ENCODE results near the gene AKAP6.

Gene AKAP6

DNA sequence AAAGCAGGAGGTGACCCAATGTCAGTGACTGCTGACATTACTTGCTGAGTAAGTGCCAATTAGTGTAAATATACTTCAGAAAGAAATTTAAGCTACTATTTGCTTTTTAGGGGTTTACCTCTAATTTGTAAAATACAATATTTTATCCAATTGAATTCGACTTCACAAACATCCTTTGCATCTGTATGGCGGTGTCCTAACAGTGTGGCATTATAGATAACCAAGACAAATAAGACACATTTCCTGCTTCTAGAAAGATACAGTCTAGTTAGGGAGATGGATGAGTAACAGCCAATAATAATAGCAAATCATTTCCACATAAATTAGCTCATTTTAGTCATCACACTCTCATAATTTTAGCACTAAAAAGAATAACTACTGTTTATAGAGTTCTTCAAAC, 196.5 kb downstream of the AKAP6 start:
- Mint-ChIP-seq H3K9me3 (no peaks in the 10 kb centered on the region), H3K27ac (no peak overlapping the region), H3K4me1 (no peaks in the 10 kb centered on the region), H3K27me3 (peaks cover 2% of the 10 kb centered on the region), H3K4me3 (no peak overlapping the region), H3K36me3 (no peaks in the 10 kb centered on the region)

DNA sequence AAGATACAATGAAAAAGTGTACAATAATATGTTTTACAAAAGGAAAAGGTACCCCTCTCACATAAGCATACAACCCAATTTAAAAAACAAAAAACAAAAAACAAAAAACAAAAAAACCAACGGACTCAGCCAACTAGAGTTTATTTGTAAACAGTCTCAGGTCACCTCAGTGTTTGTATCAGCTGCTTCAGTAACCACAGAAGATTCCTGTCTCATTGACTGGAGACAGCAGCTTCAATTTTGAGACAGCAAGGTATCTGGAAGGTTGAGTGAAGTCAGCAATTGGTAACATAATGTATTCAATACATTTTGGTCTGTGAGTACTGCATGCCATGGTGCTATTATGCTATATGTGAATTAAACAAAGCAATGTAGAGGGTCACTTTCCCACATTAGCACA, 201.7 kb downstream of the AKAP6 start:
- H3K36me3 Mint-ChIP-seq = no peaks in the 10 kb centered on the region
- no peak overlapping the region for H3K4me3 Mint-ChIP-seq
- H3K27me3 Mint-ChIP-seq = peaks cover 2% of the 10 kb centered on the region
- no peaks in the 10 kb centered on the region for H3K4me1 Mint-ChIP-seq
- H3K9me3 Mint-ChIP-seq = no peaks in the 10 kb centered on the region
- no peak overlapping the region for H3K27ac Mint-ChIP-seq

DNA sequence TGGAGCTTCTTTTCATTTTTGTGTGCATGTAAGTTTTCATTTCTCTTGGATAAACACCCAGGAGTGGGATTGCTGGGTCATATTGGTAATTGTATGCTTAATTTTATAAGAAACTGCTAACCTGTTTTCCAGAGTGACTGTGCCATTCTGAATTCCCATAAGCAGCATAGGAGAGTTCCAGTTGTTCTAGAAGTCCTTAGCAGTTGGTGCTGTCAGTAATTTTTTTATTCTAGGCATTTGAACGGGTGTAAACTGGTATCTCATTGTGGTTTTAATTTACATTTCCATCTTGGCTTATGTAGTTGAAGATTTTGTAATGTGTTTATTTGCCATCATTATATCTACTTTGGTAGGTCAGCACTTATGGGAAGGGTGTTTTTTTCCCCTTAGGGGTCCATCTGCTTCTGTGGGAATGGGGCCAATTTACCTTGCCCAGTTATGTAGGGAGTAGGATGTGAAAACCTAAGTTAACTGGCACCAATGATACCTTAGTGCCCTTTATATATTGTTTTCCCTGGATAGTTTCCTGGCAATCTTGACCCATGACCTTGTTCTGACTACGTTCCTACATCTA, 202.9 kb downstream of the AKAP6 start:
- Mint-ChIP-seq H3K27ac (no peak overlapping the region), H3K4me1 (no peaks in the 10 kb centered on the region), H3K9me3 (no peaks in the 10 kb centered on the region), H3K36me3 (no peaks in the 10 kb centered on the region), H3K4me3 (no peak overlapping the region), H3K27me3 (peaks cover 2% of the 10 kb centered on the region)

DNA sequence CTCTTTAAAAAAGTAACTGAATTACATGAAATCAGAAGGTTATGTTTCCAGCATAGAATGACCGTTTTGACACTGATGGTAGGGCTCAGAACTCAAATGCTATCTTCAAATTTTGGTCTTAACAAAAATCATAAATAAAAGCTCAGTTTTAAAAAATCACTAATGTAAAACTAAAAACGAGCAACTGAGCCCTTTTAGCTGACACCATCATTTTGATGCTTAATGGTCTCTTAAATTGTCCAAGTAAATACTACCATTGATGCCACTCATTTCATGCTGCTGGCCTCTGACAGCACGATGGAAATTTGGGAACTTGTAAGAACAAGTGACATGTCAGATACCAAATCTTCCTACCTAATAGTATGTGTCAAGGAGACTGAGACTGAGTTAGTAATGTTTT, 205.0 kb downstream of the AKAP6 start:
- H3K4me1 Mint-ChIP-seq = no peaks in the 10 kb centered on the region
- no peaks in the 10 kb centered on the region for H3K36me3 Mint-ChIP-seq
- no peak overlapping the region for H3K27ac Mint-ChIP-seq
- no peaks in the 10 kb centered on the region for H3K9me3 Mint-ChIP-seq
- H3K4me3 Mint-ChIP-seq = no peak overlapping the region
- H3K27me3 Mint-ChIP-seq = no peaks in the 10 kb centered on the region

DNA sequence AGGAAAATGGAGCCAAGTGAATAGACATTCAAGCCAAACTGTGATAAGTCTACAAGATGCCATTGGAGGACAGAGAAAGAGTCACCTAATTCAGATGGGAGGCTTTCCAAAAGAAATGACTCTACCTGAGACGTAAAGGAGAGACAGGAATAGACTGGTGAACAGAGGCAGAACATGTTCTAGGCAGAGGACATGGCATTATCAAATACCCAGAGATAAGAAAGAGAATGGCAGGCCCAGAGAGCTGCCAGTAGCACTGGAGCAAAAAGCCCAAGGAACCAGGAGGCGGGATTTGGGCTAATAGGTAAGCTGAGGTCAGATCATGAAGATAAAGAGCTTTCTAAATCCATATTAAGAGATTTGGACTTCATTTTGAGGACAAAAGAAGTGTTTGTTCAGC, 207.1 kb downstream of the AKAP6 start:
- H3K27ac Mint-ChIP-seq = no peak overlapping the region
- no peaks in the 10 kb centered on the region for H3K9me3 Mint-ChIP-seq
- H3K27me3 Mint-ChIP-seq = no peaks in the 10 kb centered on the region
- H3K36me3 Mint-ChIP-seq = no peaks in the 10 kb centered on the region
- H3K4me3 Mint-ChIP-seq = no peak overlapping the region
- H3K4me1 Mint-ChIP-seq = no peaks in the 10 kb centered on the region

DNA sequence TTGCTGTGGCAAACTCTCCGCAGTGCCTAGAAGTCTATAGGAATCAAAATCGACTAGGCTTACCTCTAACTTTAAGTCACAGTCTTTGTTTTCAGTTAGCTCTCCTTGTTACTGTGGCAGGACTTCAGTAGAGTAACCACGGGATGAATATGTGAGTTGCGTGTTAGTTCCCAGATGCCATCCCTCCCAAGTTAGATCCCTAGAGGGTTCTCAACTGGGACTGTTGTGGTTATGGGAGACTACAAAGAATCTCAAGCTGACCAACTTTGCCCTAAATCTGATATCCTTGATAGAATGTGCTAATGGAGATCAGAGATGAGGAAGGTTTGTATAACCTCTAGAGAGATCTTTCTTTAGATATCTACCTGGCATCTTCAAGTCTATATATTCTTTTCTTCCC, 208.1 kb downstream of the AKAP6 start:
- Mint-ChIP-seq H3K4me3 (no peak overlapping the region), H3K36me3 (no peaks in the 10 kb centered on the region), H3K4me1 (no peaks in the 10 kb centered on the region), H3K9me3 (no peaks in the 10 kb centered on the region), H3K27ac (no peak overlapping the region), H3K27me3 (no peaks in the 10 kb centered on the region)

DNA sequence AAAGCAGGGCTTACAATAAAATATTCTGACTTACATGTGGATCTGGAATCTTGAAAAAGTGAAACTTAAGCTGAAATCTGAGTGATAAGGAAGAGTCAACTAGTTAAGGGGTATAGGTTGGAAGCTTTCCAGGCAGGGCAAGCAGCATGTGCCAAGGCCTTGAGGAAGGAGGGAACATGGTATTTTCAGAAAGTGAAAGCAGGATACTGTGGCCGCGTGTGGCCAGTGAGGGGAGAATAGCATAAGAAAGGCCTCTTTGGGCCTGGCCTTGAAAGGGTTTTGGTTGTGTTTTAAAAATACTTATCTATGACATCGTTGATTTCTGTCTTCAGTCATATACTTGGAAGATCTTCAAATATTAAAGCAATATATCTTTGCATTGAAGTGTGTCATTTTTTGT, 213.4 kb downstream of the AKAP6 start:
- Mint-ChIP-seq H3K36me3 (no peaks in the 10 kb centered on the region), H3K27me3 (no peaks in the 10 kb centered on the region), H3K4me3 (no peak overlapping the region), H3K27ac (no peak overlapping the region), H3K9me3 (no peaks in the 10 kb centered on the region), H3K4me1 (no peaks in the 10 kb centered on the region)

DNA sequence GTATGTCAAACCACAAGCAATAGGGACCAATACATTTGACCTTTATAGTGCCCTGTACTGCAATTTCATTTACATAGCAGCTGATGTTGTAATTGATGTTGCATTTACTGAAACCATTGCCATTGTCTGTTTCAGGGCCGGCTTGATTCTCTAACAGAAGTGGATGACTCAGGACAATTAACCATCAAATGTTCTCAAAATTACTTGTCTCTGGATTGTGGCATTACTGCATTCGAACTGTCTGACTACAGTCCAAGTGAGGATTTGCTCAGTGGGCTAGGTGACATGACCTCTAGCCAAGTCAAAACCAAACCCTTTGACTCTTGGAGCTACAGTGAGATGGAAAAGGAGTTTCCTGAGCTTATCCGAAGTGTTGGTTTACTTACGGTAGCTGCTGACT, 216.0 kb downstream of the AKAP6 start:
- H3K4me3 Mint-ChIP-seq = no peak overlapping the region
- H3K9me3 Mint-ChIP-seq = no peaks in the 10 kb centered on the region
- no peaks in the 10 kb centered on the region for H3K27me3 Mint-ChIP-seq
- H3K36me3 Mint-ChIP-seq = no peaks in the 10 kb centered on the region
- H3K4me1 Mint-ChIP-seq = no peaks in the 10 kb centered on the region
- no peak overlapping the region for H3K27ac Mint-ChIP-seq

DNA sequence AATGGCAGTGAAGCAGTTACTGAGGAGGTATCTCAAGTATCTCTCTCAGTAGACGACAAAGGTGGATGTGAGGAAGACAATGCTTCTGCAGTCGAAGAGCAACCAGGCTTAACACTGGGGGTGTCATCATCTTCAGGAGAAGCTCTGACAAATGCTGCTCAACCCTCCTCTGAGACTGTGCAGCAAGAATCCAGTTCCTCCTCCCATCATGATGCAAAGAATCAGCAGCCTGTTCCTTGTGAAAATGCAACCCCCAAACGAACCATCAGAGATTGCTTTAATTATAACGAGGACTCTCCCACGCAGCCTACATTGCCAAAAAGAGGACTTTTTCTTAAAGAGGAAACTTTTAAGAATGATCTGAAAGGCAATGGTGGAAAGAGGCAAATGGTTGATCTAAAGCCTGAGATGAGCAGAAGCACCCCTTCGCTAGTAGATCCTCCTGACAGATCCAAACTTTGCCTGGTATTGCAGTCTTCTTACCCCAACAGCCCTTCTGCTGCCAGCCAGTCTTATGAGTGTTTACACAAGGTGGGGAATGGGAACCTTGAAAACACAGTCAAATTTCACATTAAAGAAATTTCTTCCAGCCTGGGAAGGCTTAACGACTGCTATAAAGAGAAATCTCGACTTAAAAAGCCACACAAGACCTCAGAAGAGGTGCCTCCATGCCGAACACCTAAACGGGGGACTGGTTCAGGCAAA, 216.6 kb downstream of the AKAP6 start:
- Mint-ChIP-seq H3K4me3 (no peak overlapping the region), H3K9me3 (no peaks in the 10 kb centered on the region), H3K4me1 (no peaks in the 10 kb centered on the region), H3K36me3 (no peaks in the 10 kb centered on the region), H3K27ac (no peak overlapping the region), H3K27me3 (no peaks in the 10 kb centered on the region)

DNA sequence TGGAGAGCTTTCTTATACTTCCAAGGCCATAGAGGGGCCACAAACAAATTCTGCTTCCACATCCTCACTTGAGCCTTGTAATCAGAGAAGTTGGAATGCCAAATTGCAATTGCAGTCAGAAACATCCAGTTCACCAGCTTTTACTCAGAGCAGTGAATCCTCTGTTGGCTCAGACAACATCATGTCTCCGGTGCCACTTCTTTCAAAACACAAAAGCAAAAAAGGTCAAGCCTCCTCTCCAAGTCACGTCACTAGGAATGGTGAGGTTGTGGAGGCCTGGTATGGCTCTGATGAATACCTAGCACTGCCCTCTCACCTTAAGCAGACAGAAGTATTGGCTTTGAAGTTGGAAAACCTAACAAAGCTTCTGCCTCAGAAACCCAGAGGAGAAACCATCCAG, 217.1 kb downstream of the AKAP6 start:
- no peak overlapping the region for H3K4me3 Mint-ChIP-seq
- no peaks in the 10 kb centered on the region for H3K4me1 Mint-ChIP-seq
- H3K9me3 Mint-ChIP-seq = no peaks in the 10 kb centered on the region
- no peak overlapping the region for H3K27ac Mint-ChIP-seq
- no peaks in the 10 kb centered on the region for H3K36me3 Mint-ChIP-seq
- H3K27me3 Mint-ChIP-seq = no peaks in the 10 kb centered on the region

DNA sequence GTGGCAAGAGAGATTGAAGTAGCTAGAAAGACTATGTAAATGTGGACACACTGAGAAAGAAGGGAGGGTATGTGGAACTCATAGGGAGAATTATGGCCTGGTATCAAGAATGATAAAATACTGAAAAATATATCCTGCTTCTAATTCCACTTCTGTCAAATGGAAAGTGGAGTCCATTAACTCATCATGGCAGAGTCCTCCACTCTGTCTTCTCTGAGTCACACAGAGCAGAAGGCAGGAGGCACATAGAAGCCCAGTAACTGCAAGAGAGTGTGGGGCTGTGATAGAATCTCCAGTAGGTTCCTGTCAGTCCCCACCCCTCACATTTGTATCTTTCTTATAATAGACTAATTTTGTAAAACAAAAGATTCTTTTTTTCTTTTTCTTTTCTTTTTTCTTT, 223.7 kb downstream of the AKAP6 start:
- Mint-ChIP-seq H3K4me3 (no peak overlapping the region), H3K27ac (no peak overlapping the region), H3K27me3 (no peaks in the 10 kb centered on the region), H3K4me1 (no peaks in the 10 kb centered on the region), H3K9me3 (no peaks in the 10 kb centered on the region), H3K36me3 (peaks cover 1% of the 10 kb centered on the region)

DNA sequence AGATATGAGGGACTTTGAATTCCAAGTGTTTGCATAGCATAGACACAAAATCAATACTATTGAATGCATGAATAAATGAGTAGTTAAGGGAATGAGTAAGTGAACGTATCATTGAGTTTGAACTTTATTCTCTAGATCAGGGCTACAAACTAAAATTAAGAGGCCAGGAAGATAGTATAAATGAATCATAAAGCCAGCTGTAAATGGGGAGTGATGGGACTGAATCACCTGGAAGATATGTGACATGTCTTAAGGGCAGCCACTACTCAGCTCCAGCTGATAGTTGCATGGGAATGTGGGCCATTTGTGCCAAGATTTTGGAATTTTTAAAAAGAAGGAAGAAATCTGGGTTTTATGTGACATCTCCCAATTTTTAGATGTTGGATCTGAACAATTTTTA, 229.9 kb downstream of the AKAP6 start:
- no peaks in the 10 kb centered on the region for H3K9me3 Mint-ChIP-seq
- H3K36me3 Mint-ChIP-seq = peaks cover 1% of the 10 kb centered on the region
- no peak overlapping the region for H3K27ac Mint-ChIP-seq
- H3K27me3 Mint-ChIP-seq = no peaks in the 10 kb centered on the region
- no peak overlapping the region for H3K4me3 Mint-ChIP-seq
- peaks cover 1% of the 10 kb centered on the region for H3K4me1 Mint-ChIP-seq

DNA sequence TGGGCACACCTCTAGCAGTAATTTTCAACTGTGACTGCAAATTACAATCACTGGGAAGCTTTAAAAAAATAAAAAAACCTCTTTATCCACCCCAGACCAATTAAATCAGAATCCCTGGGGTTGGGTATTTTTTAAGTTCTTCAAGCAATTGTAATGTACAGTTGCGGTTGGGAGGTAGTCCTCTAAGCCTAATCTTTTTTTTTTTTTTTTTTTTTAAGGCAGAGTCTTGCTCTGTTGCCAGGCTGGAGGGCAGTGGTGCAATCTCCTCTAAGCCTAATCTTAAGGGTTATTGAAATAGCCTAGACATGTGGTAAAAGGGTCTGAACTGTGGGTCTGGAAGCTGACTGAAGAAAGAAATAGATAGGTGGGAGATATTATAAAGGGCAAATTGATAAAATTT, 230.5 kb downstream of the AKAP6 start:
- peaks cover 7% of the 10 kb centered on the region for H3K4me1 Mint-ChIP-seq
- H3K9me3 Mint-ChIP-seq = no peaks in the 10 kb centered on the region
- H3K27ac Mint-ChIP-seq = no peak overlapping the region
- H3K36me3 Mint-ChIP-seq = peaks cover 1% of the 10 kb centered on the region
- no peak overlapping the region for H3K4me3 Mint-ChIP-seq
- H3K27me3 Mint-ChIP-seq = no peaks in the 10 kb centered on the region

DNA sequence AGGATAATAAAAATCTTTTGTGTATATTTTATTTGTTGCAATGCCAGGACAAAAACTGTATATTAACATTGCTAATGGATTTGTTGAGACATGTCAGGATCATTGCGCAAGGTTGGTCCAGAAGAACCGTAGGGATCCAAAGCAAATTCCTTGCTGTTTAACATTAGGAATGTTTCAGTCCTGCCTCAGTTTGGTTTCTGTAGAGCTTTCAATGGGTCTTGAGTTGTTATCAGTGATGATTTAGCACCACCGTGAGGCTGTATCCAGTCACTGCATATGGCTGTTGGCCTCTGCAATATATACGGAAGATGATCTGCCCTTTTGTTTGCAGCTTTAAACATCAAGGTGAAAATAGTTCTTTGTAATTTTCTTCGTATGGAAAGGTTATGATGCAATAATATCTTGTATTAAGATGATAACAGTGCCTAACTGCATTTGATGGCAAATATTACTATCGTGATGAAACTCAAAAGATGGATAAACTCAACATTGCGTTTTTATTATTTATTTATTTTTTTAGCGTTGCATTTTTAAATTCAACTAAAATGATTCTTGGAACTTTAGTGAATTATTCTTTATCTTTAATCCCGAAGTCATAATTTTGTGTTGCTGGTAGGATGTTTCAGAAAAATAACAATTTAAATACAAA, 231.2 kb downstream of the AKAP6 start:
- H3K36me3 Mint-ChIP-seq = peaks cover 1% of the 10 kb centered on the region

DNA sequence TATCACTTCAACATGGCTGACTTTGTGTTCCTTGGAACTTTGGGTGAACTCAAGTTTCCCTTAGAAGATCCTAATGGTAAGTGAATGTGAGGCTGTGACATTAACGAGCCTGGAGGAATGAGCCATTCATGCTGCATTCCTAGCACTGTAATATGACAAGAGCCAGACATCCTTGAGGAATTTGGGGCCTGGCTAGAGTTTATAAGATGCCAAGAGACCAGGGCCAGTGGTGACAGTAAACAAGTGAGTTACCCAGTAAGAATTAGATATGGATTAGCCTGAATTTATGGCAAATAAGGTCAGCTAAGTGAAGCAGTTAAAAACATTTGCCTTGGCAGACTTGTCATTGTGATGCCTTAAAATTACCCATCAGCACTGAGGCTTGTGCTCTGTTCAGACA, 232.4 kb downstream of the AKAP6 start:
- no peaks in the 10 kb centered on the region for H3K36me3 Mint-ChIP-seq
- H3K27me3 Mint-ChIP-seq = no peaks in the 10 kb centered on the region
- no peak overlapping the region for H3K4me3 Mint-ChIP-seq
- no peaks in the 10 kb centered on the region for H3K9me3 Mint-ChIP-seq
- peaks cover 16% of the 10 kb centered on the region for H3K4me1 Mint-ChIP-seq
- no peak overlapping the region for H3K27ac Mint-ChIP-seq

More for the DNA sequence above, 231.2 kb downstream of the AKAP6 start:
- H3K4me3 Mint-ChIP-seq = no peak overlapping the region
- no peaks in the 10 kb centered on the region for H3K27me3 Mint-ChIP-seq
- H3K4me1 Mint-ChIP-seq = peaks cover 14% of the 10 kb centered on the region
- no peaks in the 10 kb centered on the region for H3K9me3 Mint-ChIP-seq
- no peak overlapping the region for H3K27ac Mint-ChIP-seq

DNA sequence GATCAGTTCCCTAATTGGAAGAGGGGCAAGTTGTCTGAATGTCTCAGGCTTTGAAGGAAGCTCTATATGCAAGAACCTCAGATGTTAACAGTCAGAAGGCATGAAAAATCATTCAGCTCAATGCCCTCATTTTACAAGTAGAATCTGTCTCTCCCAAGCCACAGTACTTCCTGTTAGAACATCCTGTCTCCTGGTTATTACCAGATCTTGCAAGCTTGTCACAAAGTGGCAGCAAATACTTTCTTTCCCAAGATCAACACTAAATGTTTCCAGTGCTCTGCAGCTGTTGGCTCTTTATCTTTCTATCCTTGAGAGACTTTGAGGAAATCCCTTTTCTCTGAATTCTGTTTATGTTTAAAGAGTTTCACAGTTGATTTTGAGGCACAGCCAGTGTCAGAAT, 235.5 kb downstream of the AKAP6 start:
- Mint-ChIP-seq H3K4me3 (no peak overlapping the region), H3K36me3 (no peaks in the 10 kb centered on the region), H3K4me1 (peaks cover 16% of the 10 kb centered on the region), H3K9me3 (no peaks in the 10 kb centered on the region), H3K27me3 (no peaks in the 10 kb centered on the region), H3K27ac (no peak overlapping the region)

Measured in activated naive CD4-positive, alpha-beta T cell treated with anti-CD3 and anti-CD28 coated beads, Interleukin-2, amount 50 U/mL, for 24 hours (primary cell).